Gastroesophageal sphincter (tissue), 4 donors: Measurements from ENCODE around the gene ACOT11. TPM values are rescaled to one million over a fixed set of nuclear protein-coding genes. Genes with fewer than 3 reads are reported as not detected.

ENCODE experiments used
- ATAC-seq: fragments of 150-250 bp; one replicate; pipeline ENCODE4 v1.9.1; 2016; ENCODE audit warnings: mild to moderate bottlenecking, moderate library complexity
- H3K27ac ChIP-seq, 4 donors: fragments of 200-600 bp; sonication (generic) in 3 of 4; 1 replicate in 3 of 4; 2 replicates in 1 of 4; pipeline ENCODE4 v1.5.1; 2016 to 2019
- H3K27me3 ChIP-seq: fragments of 200-600 bp; sonication (generic); one replicate; pipeline ENCODE4 v1.5.1; 2019
- H3K36me3 ChIP-seq, 2 donors: fragments of 200-600 bp; sonication (generic); one replicate each; pipeline ENCODE4 v1.5.1; 2019; ENCODE audit warnings: control low read depth in 1 of 2
- H3K4me1 ChIP-seq, 3 donors: fragments of 200-600 bp; sonication (generic); 1 replicate in 2 of 3; 2 replicates in 1 of 3; pipeline ENCODE4 v1.5.1; 2016 to 2019; ENCODE audit warnings: control low read depth in 2 of 3
- H3K4me3 ChIP-seq, 2 donors: fragments of 200-600 bp; sonication (generic); one replicate each; pipeline ENCODE4 v1.5.1; 2019; ENCODE audit warnings: mild to moderate bottlenecking in 1 of 2, moderate library complexity in 1 of 2
- H3K9me3 ChIP-seq, 3 donors: fragments of 200-600 bp; sonication (generic); one replicate each; pipeline ENCODE4 v1.5.1; 2017 to 2019; ENCODE audit warnings: control low read depth in 2 of 3
- CTCF ChIP-seq, 4 experiments: fragments of 200-600 bp in 2 of 4; fragments of 450-650 bp in 2 of 4; sonication (generic) in 1 of 4; IDR thresholded peaks; one replicate each; pipeline ENCODE4 v1.5.1; 2017 to 2019; ENCODE audit warnings: antibody characterized with exemption in 4 of 4, mild to moderate bottlenecking in 2 of 4, moderate library complexity in 2 of 4
- EP300 ChIP-seq: sonication (generic); formaldehyde crosslinking; IDR thresholded peaks from one replicate; pipeline ENCODE4 v1.6.1; 2017; ENCODE audit warnings: antibody characterized with exemption, mild to moderate bottlenecking
- POLR2A ChIP-seq, 2 donors: fragments of 450-650 bp; IDR thresholded peaks; one replicate each; pipeline ENCODE4 v1.6.1; 2017; ENCODE audit warnings: antibody characterized with exemption in 2 of 2, mild to moderate bottlenecking in 2 of 2, moderate library complexity in 1 of 2
- POLR2AphosphoS5 ChIP-seq: sonication (generic); formaldehyde crosslinking; IDR thresholded peaks from one replicate; pipeline ENCODE4 v1.6.1; 2017; ENCODE audit warnings: antibody characterized with exemption
- WGBS, 2 donors: methylation state at CpG; one replicate each; pipeline ENCODE4 v1.1.5; 2018; ENCODE audit warnings: low coverage in 1 of 2; 5-methylcytosine and 5-hydroxymethylcytosine counted together
- total RNA-seq, 4 donors: library from RNA; depleted of rRNA; stranded (reverse); fragments of >200 nt; gene quantifications; one replicate each; pipeline ENCODE4 v1.1.0, GENCODE V29; 2016

ACOT11 gene
- total RNA-seq, 4 donors from 2014 or later, result 4.4 to 40.5 (median 10.9) TPM

GRCh38 chr1:54558434-54559030, 10.5 kb downstream of the ACOT11 start:
- H3K9me3 ChIP-seq, result no peaks in the 10 kb centered on the region
- peak overlapping the region; percentile 11 to 78 (median 74) for H3K27ac ChIP-seq
- H3K27me3 ChIP-seq, result no peaks in the 10 kb centered on the region
- 33 to 42% methylated on average over 1 to 5 of the region's 7 CpGs for WGBS, 2 donors
- peaks cover 9 to 36% (median 10%) of the 10 kb centered on the region in 3 donors for H3K4me1 ChIP-seq
- H3K36me3 ChIP-seq, result no peaks in the 10 kb centered on the region
- TF ChIP-seq POLR2A (IDR thresholded peaks at IDR 0.05), result no peak
- no peak overlapping the region for H3K4me3 ChIP-seq
- no peak for ATAC-seq

- no peak for ATAC-seq
- Histone ChIP-seq H3K36me3 (no peaks in the 10 kb centered on the region), H3K4me3 (no peak overlapping the region), H3K4me1 (peaks cover 9 to 36% (median 10%) of the 10 kb centered on the region in 3 donors), H3K9me3 (no peaks in the 10 kb centered on the region), H3K27me3 (no peaks in the 10 kb centered on the region), H3K27ac (peak overlapping the region; percentile 11 to 78 (median 74))
- no peak for TF ChIP-seq POLR2A (IDR thresholded peaks at IDR 0.05)
- no peak for TF ChIP-seq CTCF (IDR thresholded peaks at IDR 0.05)
- TF ChIP-seq EP300, result no peak
- no peak for TF ChIP-seq POLR2AphosphoS5
- 27 to 50% methylated on average over 1 to 3 of the region's 9 CpGs for WGBS, 2 donors
Observed at GRCh38 chr1:54559111-54559548, 11.1 kb downstream of the ACOT11 start.

- Histone ChIP-seq H3K4me3 (no peak overlapping the region), H3K27ac (peak overlapping the region in 3 of 4 donors; percentile 34 to 71 (median 42)), H3K36me3 (no peaks in the 10 kb centered on the region), H3K4me1 (peaks cover 9 to 36% (median 10%) of the 10 kb centered on the region in 3 donors), H3K9me3 (no peaks in the 10 kb centered on the region), H3K27me3 (no peaks in the 10 kb centered on the region)
- WGBS, 2 donors, result no CpG with 5 or more reads among the region's 3 CpGs
- ATAC-seq, result peak; percentile 31
- TF ChIP-seq POLR2A (IDR thresholded peaks at IDR 0.05) (no peak), EP300 (no peak), CTCF (IDR thresholded peaks at IDR 0.05) (no peak), POLR2AphosphoS5 (no peak)
Observed at GRCh38 chr1:54559771-54560231, 11.8 kb downstream of the ACOT11 start.

GRCh38 chr1:54564312-54565112, 16.5 kb downstream of the ACOT11 start:
- Histone ChIP-seq H3K36me3 (no peaks in the 10 kb centered on the region), H3K4me1 (peaks cover 6 to 36% (median 10%) of the 10 kb centered on the region in 3 donors), H3K4me3 (no peak overlapping the region), H3K9me3 (no peaks in the 10 kb centered on the region), H3K27me3 (no peaks in the 10 kb centered on the region), H3K27ac (no peak overlapping the region)
- TF ChIP-seq EP300, result no peak
- no peak for TF ChIP-seq CTCF (IDR thresholded peaks at IDR 0.05)
- TF ChIP-seq POLR2AphosphoS5, result no peak
- TF ChIP-seq POLR2A (IDR thresholded peaks at IDR 0.05), result no peak
- WGBS, 2 donors, result 78 to 90% methylated on average over 2 to 9 of the region's 17 CpGs
- no peak for ATAC-seq

GRCh38 chr1:54565113-54565501, 17.1 kb downstream of the ACOT11 start:
- peaks cover 3 to 36% (median 5%) of the 10 kb centered on the region in 3 donors for H3K4me1 ChIP-seq
- no peak overlapping the region for H3K4me3 ChIP-seq
- no peaks in the 10 kb centered on the region for H3K9me3 ChIP-seq
- H3K36me3 ChIP-seq, result no peaks in the 10 kb centered on the region
- H3K27me3 ChIP-seq, result no peaks in the 10 kb centered on the region
- TF ChIP-seq CTCF (IDR thresholded peaks at IDR 0.05) (no peak), EP300 (no peak), POLR2AphosphoS5 (no peak), POLR2A (IDR thresholded peaks at IDR 0.05) (no peak)
- H3K27ac ChIP-seq, result no peak overlapping the region
- 60% methylated on average over 1 of the region's 4 CpGs; no CpG with 5 or more reads in 1 of the 2 donors for WGBS, 2 donors
- ATAC-seq, result no peak
